HEK293T (cell line): Measurements from ENCODE around the gene ERMP1.

Experiments
- CTCF ChIA-PET: fragments of 350-600 bp; formaldehyde crosslinking; extraction: SDS; loops from one replicate; lab custom pipeline; 2021; ENCODE audit warnings: antibody characterized with exemption, inconsistent platforms; lab: Yijun Ruan, JAX
- POLR2A ChIA-PET: fragments of 350-600 bp; formaldehyde crosslinking; extraction: SDS; loops from one replicate; lab custom pipeline; 2020; ENCODE audit warnings: antibody characterized with exemption, inconsistent platforms; lab: Yijun Ruan, JAX
- DNase-seq: peaks from one replicate; pipeline ENCODE4 v3.0.0; 2012; ENCODE audit warnings: mixed read lengths; ENCODE audit errors: extremely low spot score
- ARNT ChIP-seq: fragments of 450-650 bp; IDR thresholded peaks from 2 replicates; pipeline ENCODE4 v1.6.1; 2017; ENCODE audit warnings: mild to moderate bottlenecking
- BHLHE40 ChIP-seq: fragments of 450-650 bp; IDR thresholded peaks from 2 replicates; pipeline ENCODE4 v1.6.1; 2016; ENCODE audit warnings: mild to moderate bottlenecking, moderate library complexity, borderline replicate concordance
- CTBP1 ChIP-seq: fragments of 450-650 bp; IDR thresholded peaks from 2 replicates; pipeline ENCODE4 v1.6.1; 2016; ENCODE audit warnings: borderline replicate concordance
- ELF4 ChIP-seq: fragments of 450-650 bp; IDR thresholded peaks from 2 replicates; pipeline ENCODE4 v1.6.1; 2017; ENCODE audit warnings: antibody characterized with exemption
- FOXA1 ChIP-seq: fragments of 450-650 bp; IDR thresholded peaks from 2 replicates; pipeline ENCODE4 v1.6.1; 2016; ENCODE audit warnings: mild to moderate bottlenecking
- FOXK2 ChIP-seq: fragments of 450-650 bp; IDR thresholded peaks from 2 replicates; pipeline ENCODE4 v1.6.1; 2016; ENCODE audit warnings: mild to moderate bottlenecking
- FOXM1 ChIP-seq: fragments of 450-650 bp; IDR thresholded peaks from 2 replicates; pipeline ENCODE4 v1.6.1; 2017; ENCODE audit warnings: mild to moderate bottlenecking, borderline replicate concordance
- HDGF ChIP-seq: fragments of 450-650 bp; IDR thresholded peaks from 2 replicates; pipeline ENCODE4 v1.6.1; 2017; ENCODE audit warnings: antibody characterized with exemption, borderline replicate concordance
- L3MBTL2 ChIP-seq: fragments of 450-650 bp; conservative IDR thresholded peaks from 2 replicates; pipeline ENCODE4 v1.6.1; 2016; ENCODE audit warnings: mild to moderate bottlenecking
- LEF1 ChIP-seq: fragments of 450-650 bp; IDR thresholded peaks from 2 replicates; pipeline ENCODE4 v1.6.1; 2017; ENCODE audit warnings: mild to moderate bottlenecking, borderline replicate concordance
- NFRKB ChIP-seq: fragments of 450-650 bp; IDR thresholded peaks from 2 replicates; pipeline ENCODE4 v1.6.1; 2016; ENCODE audit warnings: mild to moderate bottlenecking, moderate library complexity
- SP1 ChIP-seq: fragments of 450-650 bp; IDR thresholded peaks from 2 replicates; pipeline ENCODE4 v1.6.1; 2017
- SUZ12 ChIP-seq: fragments of 450-650 bp; IDR thresholded peaks from 2 replicates; pipeline ENCODE4 v1.6.1; 2016; ENCODE audit warnings: mild to moderate bottlenecking
- TARDBP ChIP-seq: fragments of 450-650 bp; IDR thresholded peaks from 2 replicates; pipeline ENCODE4 v1.6.1; 2016
- ZNF384 ChIP-seq: fragments of 450-650 bp; IDR thresholded peaks from 2 replicates; pipeline ENCODE4 v1.6.1; 2016
- TF ChIP-seq, protein P1 (sequence below): fragments of 450-650 bp; IDR thresholded peaks from 2 replicates; pipeline ENCODE4 v1.6.1; 2016

ERMP1 gene

DNA sequence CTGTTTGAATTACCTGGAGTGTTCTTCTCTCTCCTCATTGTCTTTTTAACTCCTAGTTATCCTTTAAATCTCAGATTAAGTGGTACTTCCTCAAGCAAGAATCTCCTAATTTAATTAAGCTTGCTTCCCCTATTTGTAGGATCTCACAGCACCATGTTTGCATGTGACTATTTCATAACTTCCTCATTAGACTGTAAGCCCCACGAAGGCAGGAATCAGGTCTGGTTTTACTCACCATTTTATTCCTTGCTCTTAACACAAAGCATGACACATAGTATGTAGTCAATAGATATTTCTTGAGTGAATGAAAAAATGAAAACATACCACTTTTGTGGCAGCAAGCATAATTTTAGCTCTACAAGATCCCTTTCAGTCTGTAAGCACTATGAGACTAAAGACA, 1.3 kb upstream of the ERMP1 start:
- ChIA-PET CTCF (no interaction called here), POLR2A (interaction anchor here (1.3 kb wide), 1 partner anchor 8 kb away, joined by 4 read pairs; no protein-coding TSS in a partner anchor)
- TF ChIP-seq NFRKB (no peak), CTBP1 (no peak), HDGF (no peak), ZNF384 (no peak), FOXM1 (no peak), SUZ12 (no peak), SP1 (no peak), BHLHE40 (no peak)
- DNase-seq = no peak

DNA sequence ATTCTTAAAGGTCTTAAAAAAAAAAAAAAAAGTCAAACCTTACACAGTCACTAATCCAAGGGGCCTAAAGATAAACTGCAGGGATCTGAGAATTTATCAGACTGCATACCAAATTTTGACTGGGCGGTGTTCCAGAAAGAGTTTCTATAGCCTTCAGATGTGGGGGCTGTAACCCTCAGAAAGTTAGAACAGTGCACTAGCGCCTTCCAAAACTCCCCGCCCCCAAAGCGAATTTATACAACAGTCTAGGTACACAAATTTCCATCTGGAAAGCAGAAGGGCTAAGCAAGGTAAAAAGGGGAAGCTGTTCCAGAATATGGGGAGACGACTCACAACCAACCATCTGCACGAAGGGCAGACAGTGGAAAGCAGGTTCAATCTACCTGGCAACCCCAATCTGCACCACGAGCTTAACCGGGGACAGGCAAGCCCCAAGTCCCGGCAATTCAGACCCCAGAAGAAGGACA, 813 bp downstream of the ERMP1 start:
- TF ChIP-seq L3MBTL2 = no peak
- CTCF ChIA-PET = interaction anchor here (1.4 kb wide), 1 partner anchor 20 kb away, joined by 3 read pairs; no protein-coding TSS in a partner anchor
- POLR2A ChIA-PET = no interaction called here
- DNase-seq = no peak

DNA sequence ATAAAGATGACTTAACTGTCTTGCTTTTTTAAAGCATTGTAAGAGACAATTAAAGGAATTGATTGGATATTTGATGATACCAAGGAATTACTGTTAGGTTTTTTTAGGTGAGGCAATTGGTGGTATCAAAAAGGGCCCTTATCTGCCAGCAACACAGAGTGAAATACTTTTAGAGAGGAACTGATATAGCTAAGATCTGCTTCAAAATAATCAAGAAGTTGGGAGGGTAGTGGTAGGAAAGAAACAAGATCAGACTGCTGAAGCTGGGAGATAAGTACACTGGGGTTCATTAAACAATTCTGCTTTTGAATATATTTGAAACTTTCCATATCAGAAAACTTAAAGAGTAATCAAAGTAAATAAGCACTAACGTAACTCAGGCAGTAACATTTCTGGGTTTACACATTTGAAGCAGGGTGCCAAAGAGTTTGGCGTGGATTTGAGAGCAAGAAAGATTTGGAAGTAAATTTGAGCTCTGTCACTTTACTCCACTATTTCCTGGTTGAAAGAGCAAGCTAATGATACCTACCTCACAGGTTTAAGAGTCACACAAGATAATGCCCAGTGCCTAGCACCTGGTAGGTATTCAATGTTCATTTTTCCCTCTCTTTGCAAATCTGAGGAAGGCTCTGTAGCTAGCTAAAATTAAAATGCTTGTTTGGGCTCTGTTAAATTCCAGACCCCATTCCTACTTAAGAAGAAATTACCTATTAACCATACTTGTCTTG, 6.9 kb downstream of the ERMP1 start:
- TF ChIP-seq TARDBP (no peak), BHLHE40 (no peak), NFRKB (no peak), FOXA1 (no peak), SP1 (no peak), CTBP1 (no peak), ELF4 (no peak), ARNT (no peak), ZNF384 (no peak), SUZ12 (no peak), L3MBTL2 (no peak), LEF1 (no peak), FOXM1 (no peak), FOXK2 (no peak), HDGF (no peak)
- TF ChIP-seq, protein P1, sequence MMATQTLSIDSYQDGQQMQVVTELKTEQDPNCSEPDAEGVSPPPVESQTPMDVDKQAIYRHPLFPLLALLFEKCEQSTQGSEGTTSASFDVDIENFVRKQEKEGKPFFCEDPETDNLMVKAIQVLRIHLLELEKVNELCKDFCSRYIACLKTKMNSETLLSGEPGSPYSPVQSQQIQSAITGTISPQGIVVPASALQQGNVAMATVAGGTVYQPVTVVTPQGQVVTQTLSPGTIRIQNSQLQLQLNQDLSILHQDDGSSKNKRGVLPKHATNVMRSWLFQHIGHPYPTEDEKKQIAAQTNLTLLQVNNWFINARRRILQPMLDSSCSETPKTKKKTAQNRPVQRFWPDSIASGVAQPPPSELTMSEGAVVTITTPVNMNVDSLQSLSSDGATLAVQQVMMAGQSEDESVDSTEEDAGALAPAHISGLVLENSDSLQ = no peak
- ChIA-PET CTCF (no interaction called here), POLR2A (no interaction called here)
- no peak for DNase-seq

DNA sequence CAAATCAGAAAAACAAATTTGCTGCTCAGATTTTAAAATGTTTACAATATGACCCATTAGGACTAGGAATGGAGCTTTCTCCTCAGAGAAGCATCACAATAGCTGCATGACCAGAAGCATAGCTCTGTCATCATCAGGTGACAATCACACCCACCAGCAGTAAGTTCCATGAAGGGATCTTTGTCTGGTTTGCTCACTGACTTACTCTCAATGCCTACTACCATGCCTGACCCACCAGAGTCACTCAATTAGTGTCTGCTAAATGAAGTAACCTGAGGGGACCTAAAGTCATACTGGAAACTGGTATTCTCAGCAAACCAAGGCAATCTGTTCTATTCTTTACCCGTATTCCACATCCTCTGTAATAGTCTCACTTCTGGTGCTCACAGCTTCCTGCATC, 7.7 kb downstream of the ERMP1 start:
- DNase-seq = no peak
- POLR2A ChIA-PET = no interaction called here
- CTCF ChIA-PET = no interaction called here
- TF ChIP-seq, protein P1 = no peak
- no peak for TF ChIP-seq LEF1
- no peak for TF ChIP-seq CTBP1
- no peak for TF ChIP-seq FOXK2
- TF ChIP-seq L3MBTL2 = no peak
- TF ChIP-seq NFRKB = no peak
- TF ChIP-seq FOXM1 = no peak
- no peak for TF ChIP-seq ARNT
- TF ChIP-seq SUZ12 = no peak
- no peak for TF ChIP-seq BHLHE40
- no peak for TF ChIP-seq ZNF384
- TF ChIP-seq SP1 = no peak
- no peak for TF ChIP-seq FOXA1
- no peak for TF ChIP-seq HDGF
- TF ChIP-seq ELF4 = no peak
- TF ChIP-seq TARDBP = no peak

DNA sequence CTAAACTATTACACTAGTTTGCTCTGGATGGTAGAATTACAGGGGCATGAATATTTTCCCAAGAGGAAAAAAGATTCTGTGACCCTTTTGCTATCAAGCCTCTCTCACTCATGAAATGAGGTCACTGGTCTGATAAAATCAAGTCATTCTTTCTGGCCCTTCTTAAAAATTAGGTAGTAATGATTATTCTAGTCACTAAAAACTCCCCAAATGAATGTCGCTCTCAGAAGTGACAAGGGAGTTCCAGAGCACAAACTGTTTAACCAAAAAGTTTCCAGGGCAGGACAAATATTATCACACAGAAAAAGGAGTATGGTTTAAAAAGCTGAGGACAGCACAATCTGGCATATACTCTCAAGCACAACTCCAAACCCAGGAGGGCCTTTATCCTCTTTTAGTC, 12.5 kb downstream of the ERMP1 start:
- DNase-seq = no peak
- CTCF ChIA-PET = no interaction called here
- TF ChIP-seq ELF4 = no peak
- no peak for TF ChIP-seq ZNF384
- TF ChIP-seq HDGF = no peak
- no peak for TF ChIP-seq FOXA1
- TF ChIP-seq FOXM1 = no peak
- no peak for TF ChIP-seq FOXK2
- TF ChIP-seq LEF1 = no peak
- TF ChIP-seq CTBP1 = no peak
- no peak for TF ChIP-seq TARDBP
- TF ChIP-seq NFRKB = no peak
- no peak for TF ChIP-seq BHLHE40
- POLR2A ChIA-PET = no interaction called here

DNA sequence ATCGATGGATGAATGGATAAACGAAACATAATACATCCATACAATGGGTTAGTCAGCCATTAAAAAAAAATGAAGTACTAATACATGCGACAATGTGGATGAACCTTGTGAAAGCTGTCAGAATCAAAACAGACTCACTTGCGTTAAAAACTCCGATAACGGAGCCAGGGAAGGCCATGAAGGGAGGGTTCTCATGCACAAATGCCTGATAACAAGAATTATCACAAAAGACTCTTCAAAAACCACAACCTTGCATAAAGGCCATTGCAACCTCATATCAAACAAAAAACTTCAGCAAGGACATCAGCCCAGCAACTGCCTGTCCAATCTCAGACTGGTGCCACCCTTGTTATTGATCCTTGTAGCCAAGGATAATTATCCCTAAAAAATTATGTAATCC, 13.7 kb downstream of the ERMP1 start:
- ChIA-PET POLR2A (no interaction called here), CTCF (no interaction called here)
- no peak for DNase-seq
- TF ChIP-seq SUZ12 (no peak), ELF4 (no peak), HDGF (no peak), NFRKB (no peak), ARNT (no peak), LEF1 (no peak), FOXA1 (no peak), TARDBP (no peak), L3MBTL2 (no peak), SP1 (no peak), BHLHE40 (no peak), FOXK2 (no peak), ZNF384 (no peak), CTBP1 (no peak), FOXM1 (no peak)
- TF ChIP-seq, protein P1 = no peak
